NCI-H226 (cell line): ENCODE data around the gene RBM19.

ENCODE experiments used
- DNase-seq: peaks from one replicate; pipeline ENCODE4 v3.0.0-alpha.2; 2015

The RBM19 gene

GRCh38 chr12:113988976-113989375 is 22.9 kb upstream of the RBM19 start:
- no peak for DNase-seq

GRCh38 chr12:113988064-113988451 is 21.9 kb upstream of the RBM19 start:
- no peak for DNase-seq

GRCh38 chr12:113987261-113988063 is 21.3 kb upstream of the RBM19 start:
- no peak for DNase-seq

GRCh38 chr12:113984464-113984863 is 18.3 kb upstream of the RBM19 start:
- no peak for DNase-seq

GRCh38 chr12:113983777-113984448 is 17.8 kb upstream of the RBM19 start:
- no peak for DNase-seq

- DNase-seq, result no peak
Measured at GRCh38 chr12:113983265-113983664, 17.1 kb upstream of the RBM19 start.

- no peak for DNase-seq
Measured at GRCh38 chr12:113981876-113982275, 15.8 kb upstream of the RBM19 start.

- peak; percentile 9 for DNase-seq
Measured at GRCh38 chr12:113980537-113981337, 14.6 kb upstream of the RBM19 start.

- no peak for DNase-seq
Measured at GRCh38 chr12:113980054-113980453, 13.9 kb upstream of the RBM19 start.

GRCh38 chr12:113978080-113978479 is 12.0 kb upstream of the RBM19 start:
- no peak for DNase-seq

GRCh38 chr12:113974006-113974405 is 7.9 kb upstream of the RBM19 start:
- DNase-seq, result no peak

GRCh38 chr12:113973109-113973904 is 7.2 kb upstream of the RBM19 start:
- DNase-seq, result no peak

- no peak for DNase-seq
Measured at GRCh38 chr12:113971392-113971791, 5.3 kb upstream of the RBM19 start.

- no peak for DNase-seq
Measured at GRCh38 chr12:113970211-113970610, 4.1 kb upstream of the RBM19 start.

GRCh38 chr12:113967368-113967767 is 1.2 kb upstream of the RBM19 start:
- DNase-seq, result no peak

- no peak for DNase-seq
Measured at GRCh38 chr12:113962733-113963132, 3.4 kb downstream of the RBM19 start.

GRCh38 chr12:113961921-113962710 is 4.0 kb downstream of the RBM19 start:
- DNase-seq, result no peak

GRCh38 chr12:113960030-113960429 is 6.1 kb downstream of the RBM19 start:
- DNase-seq, result no peak

GRCh38 chr12:113959096-113959495 is 7.0 kb downstream of the RBM19 start:
- no peak for DNase-seq

- DNase-seq, result no peak
Measured at GRCh38 chr12:113958108-113958507, 8.0 kb downstream of the RBM19 start.

GRCh38 chr12:113957627-113958026 is 8.5 kb downstream of the RBM19 start:
- no peak for DNase-seq
